Duodenal mucosa (tissue), 2 donors: ENCODE data around the gene ITPRIPL2.

Source experiments
- H3K27ac ChIP-seq: one replicate; pipeline ENCODE4 v1.7.0; 2013; ENCODE audit warnings: low read depth, low read length
- H3K27me3 ChIP-seq, 2 donors: one replicate each; pipeline ENCODE4 v1.7.0; 2013; ENCODE audit warnings: low read length in 2 of 2, control low read depth in 1 of 2; ENCODE audit not compliant: insufficient read depth in 2 of 2, control insufficient read depth in 1 of 2
- H3K36me3 ChIP-seq, 2 donors: one replicate each; pipeline ENCODE4 v1.7.0; 2013; ENCODE audit warnings: low read length in 2 of 2, control low read depth in 1 of 2; ENCODE audit not compliant: insufficient read depth in 2 of 2, control insufficient read depth in 1 of 2
- H3K4me1 ChIP-seq, 2 donors: one replicate each; pipeline ENCODE4 v1.7.0; 2013; ENCODE audit warnings: low read length in 2 of 2, control low read depth in 1 of 2; ENCODE audit not compliant: insufficient read depth in 2 of 2, control insufficient read depth in 1 of 2
- H3K4me3 ChIP-seq, 2 donors: one replicate each; pipeline ENCODE4 v1.7.0; 2013; ENCODE audit warnings: low read length in 2 of 2, low read depth in 1 of 2
- H3K9ac ChIP-seq, 2 donors: one replicate each; pipeline ENCODE4 v1.7.0; 2013; ENCODE audit warnings: low read length in 2 of 2, low read depth in 1 of 2
- H3K9me3 ChIP-seq, 2 donors: one replicate each; pipeline ENCODE4 v1.7.0; 2013; ENCODE audit warnings: low read length in 2 of 2, control low read depth in 1 of 2; ENCODE audit not compliant: control insufficient read depth in 1 of 2

The ITPRIPL2 gene

GRCh38 chr16:19093631-19094541, 19.9 kb upstream of the ITPRIPL2 start:
- no peak overlapping the region for H3K4me3 ChIP-seq
- no peaks in the 10 kb centered on the region for H3K4me1 ChIP-seq
- no peak overlapping the region for H3K27ac ChIP-seq
- H3K9ac ChIP-seq: no peak overlapping the region
- H3K9me3 ChIP-seq: no peaks in the 10 kb centered on the region
- no peaks in the 10 kb centered on the region for H3K27me3 ChIP-seq
- no peaks in the 10 kb centered on the region for H3K36me3 ChIP-seq

DNA sequence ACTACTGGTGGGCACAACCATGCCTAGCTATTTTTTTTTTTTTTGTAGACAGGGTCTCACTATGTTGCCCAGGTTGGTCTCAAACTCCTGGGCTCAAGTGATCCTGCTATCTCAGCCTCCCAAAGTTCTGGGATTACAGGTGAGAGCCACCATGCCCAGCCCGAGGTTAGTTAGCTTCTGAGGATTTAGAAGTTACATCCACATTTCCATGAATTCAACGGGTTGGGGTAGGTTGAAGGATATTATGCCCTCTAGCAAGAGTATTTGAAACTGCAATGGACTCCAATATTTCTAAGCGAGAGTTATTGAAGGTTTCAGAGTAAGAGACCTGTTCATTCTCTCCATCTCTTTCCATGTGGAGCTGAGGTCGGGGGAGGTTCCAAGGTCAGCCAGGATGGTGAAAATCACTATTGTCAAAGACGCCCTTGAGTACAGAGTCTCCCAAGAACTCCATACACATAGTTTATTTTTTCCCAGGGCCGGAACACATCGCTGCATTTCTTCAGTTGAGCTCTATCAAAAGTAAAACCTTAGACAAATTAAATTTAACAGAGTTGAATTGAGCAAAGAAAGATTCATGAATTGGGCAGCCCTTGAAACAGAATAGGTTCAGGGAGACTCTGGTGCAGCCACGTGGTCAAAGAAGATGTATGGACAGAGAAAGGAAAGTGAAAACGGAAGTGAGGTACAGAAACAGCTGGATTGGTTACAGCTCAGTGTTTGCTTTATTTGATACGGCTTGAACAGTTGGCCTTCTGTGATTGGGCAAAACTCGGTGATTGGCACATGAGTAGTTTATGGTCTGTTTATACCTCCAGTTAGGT, 19.0 kb upstream of the ITPRIPL2 start:
- no peak overlapping the region for H3K27ac ChIP-seq
- no peak overlapping the region for H3K4me3 ChIP-seq
- H3K9ac ChIP-seq: no peak overlapping the region
- no peaks in the 10 kb centered on the region for H3K36me3 ChIP-seq
- no peaks in the 10 kb centered on the region for H3K4me1 ChIP-seq
- H3K27me3 ChIP-seq: no peaks in the 10 kb centered on the region
- H3K9me3 ChIP-seq: no peaks in the 10 kb centered on the region

- H3K36me3 ChIP-seq: no peaks in the 10 kb centered on the region
- H3K27ac ChIP-seq: no peak overlapping the region
- H3K27me3 ChIP-seq: no peaks in the 10 kb centered on the region
- no peak overlapping the region for H3K9ac ChIP-seq
- no peaks in the 10 kb centered on the region for H3K9me3 ChIP-seq
- H3K4me3 ChIP-seq: no peak overlapping the region
- H3K4me1 ChIP-seq: no peaks in the 10 kb centered on the region
Observed at GRCh38 chr16:19095654-19096053, 18.1 kb upstream of the ITPRIPL2 start.

- Histone ChIP-seq H3K27ac (no peak overlapping the region), H3K4me3 (no peak overlapping the region), H3K9me3 (no peaks in the 10 kb centered on the region), H3K27me3 (no peaks in the 10 kb centered on the region), H3K4me1 (no peaks in the 10 kb centered on the region), H3K36me3 (no peaks in the 10 kb centered on the region), H3K9ac (no peak overlapping the region)
Observed at GRCh38 chr16:19098173-19098572, 15.6 kb upstream of the ITPRIPL2 start.

GRCh38 chr16:19102187-19102872, 11.4 kb upstream of the ITPRIPL2 start:
- H3K4me3 ChIP-seq: no peak overlapping the region

GRCh38 chr16:19104607-19105006, 9.2 kb upstream of the ITPRIPL2 start:
- H3K36me3 ChIP-seq: no peaks in the 10 kb centered on the region
- H3K9ac ChIP-seq: no peak overlapping the region
- H3K27ac ChIP-seq: no peak overlapping the region
- H3K4me3 ChIP-seq: no peak overlapping the region
- no peaks in the 10 kb centered on the region for H3K27me3 ChIP-seq
- no peaks in the 10 kb centered on the region for H3K9me3 ChIP-seq
- H3K4me1 ChIP-seq: peaks cover 10 to 16% of the 10 kb centered on the region in 2 donors

More at GRCh38 chr16:19102187-19102872, 11.4 kb upstream of the ITPRIPL2 start:
- Histone ChIP-seq H3K9ac (no peak overlapping the region), H3K36me3 (no peaks in the 10 kb centered on the region), H3K27ac (no peak overlapping the region), H3K9me3 (no peaks in the 10 kb centered on the region), H3K4me1 (peaks cover under 1 to 1% of the 10 kb centered on the region in 2 donors), H3K27me3 (no peaks in the 10 kb centered on the region)

GRCh38 chr16:19105131-19105530, 8.6 kb upstream of the ITPRIPL2 start:
- no peaks in the 10 kb centered on the region for H3K27me3 ChIP-seq
- no peak overlapping the region for H3K9ac ChIP-seq
- no peaks in the 10 kb centered on the region for H3K36me3 ChIP-seq
- no peak overlapping the region for H3K27ac ChIP-seq
- H3K4me3 ChIP-seq: no peak overlapping the region
- H3K4me1 ChIP-seq: peaks cover 10 to 16% of the 10 kb centered on the region in 2 donors
- no peaks in the 10 kb centered on the region for H3K9me3 ChIP-seq

DNA sequence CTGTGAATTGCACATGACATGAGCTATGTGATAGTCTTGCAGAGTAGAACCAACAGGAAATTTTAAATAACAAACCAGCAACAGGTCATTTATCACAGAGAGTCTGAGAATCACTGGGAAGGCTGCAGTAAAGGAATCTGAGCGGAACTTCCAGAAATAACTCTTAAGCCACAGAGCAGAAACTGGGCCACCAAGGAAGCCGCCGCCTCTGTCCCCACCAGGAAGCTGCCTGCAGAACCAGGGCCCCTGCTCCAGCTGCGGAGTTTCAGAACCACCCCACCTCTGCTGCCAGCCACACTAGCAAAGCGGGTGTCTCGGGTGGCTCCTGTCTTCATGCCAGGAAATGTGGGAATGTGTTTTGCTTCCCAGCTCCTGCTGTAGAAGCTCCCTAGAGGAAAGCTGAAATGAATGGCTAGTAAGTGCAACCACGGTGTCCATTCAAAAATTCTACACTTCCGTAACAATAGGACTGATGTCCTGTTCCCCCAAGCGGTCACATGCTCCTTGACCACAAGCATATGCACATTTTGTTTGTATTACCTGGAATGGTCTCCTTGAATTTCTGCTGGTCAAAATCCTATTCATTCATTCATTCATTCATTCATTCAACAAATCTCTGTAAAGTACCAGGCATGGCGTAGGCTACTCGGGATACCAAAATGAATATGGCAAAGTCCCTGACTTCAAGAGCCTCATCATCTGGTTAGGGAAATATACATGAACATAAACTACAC, 7.7 kb upstream of the ITPRIPL2 start:
- H3K4me3 ChIP-seq: no peak overlapping the region
- H3K27ac ChIP-seq: no peak overlapping the region
- no peak overlapping the region for H3K9ac ChIP-seq
- no peaks in the 10 kb centered on the region for H3K9me3 ChIP-seq
- peaks cover 10 to 16% of the 10 kb centered on the region in 2 donors for H3K4me1 ChIP-seq
- no peaks in the 10 kb centered on the region for H3K27me3 ChIP-seq
- H3K36me3 ChIP-seq: no peaks in the 10 kb centered on the region

- Histone ChIP-seq H3K27ac (no peak overlapping the region), H3K4me3 (no peak overlapping the region), H3K9ac (no peak overlapping the region), H3K36me3 (no peaks in the 10 kb centered on the region), H3K9me3 (no peaks in the 10 kb centered on the region), H3K27me3 (no peaks in the 10 kb centered on the region), H3K4me1 (peaks cover 10 to 16% of the 10 kb centered on the region in 2 donors)
Observed at GRCh38 chr16:19106625-19107020, 7.1 kb upstream of the ITPRIPL2 start.
